ENCODE measurements around the gene TTC12. TPM values are rescaled to one million over a fixed set of nuclear protein-coding genes. Genes with fewer than 3 reads are reported as not detected.

Gene TTC12
- total RNA-seq, 1 donor from 2014 or later = 9.2 TPM

DNA sequence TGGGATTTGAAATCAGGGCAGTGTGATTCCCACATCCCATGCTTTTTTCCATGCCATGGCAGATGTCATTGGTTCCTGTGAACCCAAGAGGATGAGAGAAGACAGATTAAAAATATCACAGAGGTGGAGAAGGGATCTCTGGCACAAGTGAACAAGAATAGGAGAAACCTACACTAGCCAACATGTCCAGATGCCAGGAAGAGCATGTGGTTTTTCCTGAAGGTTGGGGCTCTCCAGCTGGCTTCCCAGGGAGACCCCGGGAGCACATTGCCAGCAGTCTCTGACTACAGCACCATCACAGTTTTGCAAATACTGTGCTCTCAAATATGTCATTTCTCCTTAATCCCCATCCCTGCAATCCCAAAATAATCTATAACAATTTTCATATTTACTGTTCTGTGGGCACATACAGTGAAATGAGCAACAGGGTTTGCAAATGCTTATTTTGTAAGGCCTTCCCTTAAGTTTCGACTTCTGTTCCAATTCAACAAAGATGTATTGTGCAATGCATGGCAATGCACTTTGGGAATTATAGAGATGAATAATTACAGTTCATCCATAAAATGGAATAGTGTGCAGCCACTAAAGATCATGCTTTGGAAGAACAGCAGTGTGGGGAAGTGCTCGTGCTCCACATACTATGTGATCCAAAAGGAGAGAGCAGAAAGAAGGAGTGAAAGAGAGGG is 78.0 kb downstream of the TTC12 start:
- Mint-ChIP-seq H3K9me3 (ENCODE audit: unreplicated experiment) (peaks cover 3% of the 10 kb centered on the region), H3K36me3 (ENCODE audit: unreplicated experiment) (no peaks in the 10 kb centered on the region), H3K27ac (ENCODE audit: unreplicated experiment) (no peak overlapping the region), H3K27me3 (ENCODE audit: unreplicated experiment) (peaks cover 7% of the 10 kb centered on the region), H3K4me1 (ENCODE audit: low read depth, unreplicated experiment) (peaks cover 5% of the 10 kb centered on the region), H3K4me3 (ENCODE audit: unreplicated experiment) (no peak overlapping the region)
- no peak for DNase-seq
- TF ChIP-seq, protein P1, sequence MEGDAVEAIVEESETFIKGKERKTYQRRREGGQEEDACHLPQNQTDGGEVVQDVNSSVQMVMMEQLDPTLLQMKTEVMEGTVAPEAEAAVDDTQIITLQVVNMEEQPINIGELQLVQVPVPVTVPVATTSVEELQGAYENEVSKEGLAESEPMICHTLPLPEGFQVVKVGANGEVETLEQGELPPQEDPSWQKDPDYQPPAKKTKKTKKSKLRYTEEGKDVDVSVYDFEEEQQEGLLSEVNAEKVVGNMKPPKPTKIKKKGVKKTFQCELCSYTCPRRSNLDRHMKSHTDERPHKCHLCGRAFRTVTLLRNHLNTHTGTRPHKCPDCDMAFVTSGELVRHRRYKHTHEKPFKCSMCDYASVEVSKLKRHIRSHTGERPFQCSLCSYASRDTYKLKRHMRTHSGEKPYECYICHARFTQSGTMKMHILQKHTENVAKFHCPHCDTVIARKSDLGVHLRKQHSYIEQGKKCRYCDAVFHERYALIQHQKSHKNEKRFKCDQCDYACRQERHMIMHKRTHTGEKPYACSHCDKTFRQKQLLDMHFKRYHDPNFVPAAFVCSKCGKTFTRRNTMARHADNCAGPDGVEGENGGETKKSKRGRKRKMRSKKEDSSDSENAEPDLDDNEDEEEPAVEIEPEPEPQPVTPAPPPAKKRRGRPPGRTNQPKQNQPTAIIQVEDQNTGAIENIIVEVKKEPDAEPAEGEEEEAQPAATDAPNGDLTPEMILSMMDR (IDR thresholded peaks at IDR 0.05; ENCODE audit: partially characterized antibody, unreplicated experiment) = no peak

DNA sequence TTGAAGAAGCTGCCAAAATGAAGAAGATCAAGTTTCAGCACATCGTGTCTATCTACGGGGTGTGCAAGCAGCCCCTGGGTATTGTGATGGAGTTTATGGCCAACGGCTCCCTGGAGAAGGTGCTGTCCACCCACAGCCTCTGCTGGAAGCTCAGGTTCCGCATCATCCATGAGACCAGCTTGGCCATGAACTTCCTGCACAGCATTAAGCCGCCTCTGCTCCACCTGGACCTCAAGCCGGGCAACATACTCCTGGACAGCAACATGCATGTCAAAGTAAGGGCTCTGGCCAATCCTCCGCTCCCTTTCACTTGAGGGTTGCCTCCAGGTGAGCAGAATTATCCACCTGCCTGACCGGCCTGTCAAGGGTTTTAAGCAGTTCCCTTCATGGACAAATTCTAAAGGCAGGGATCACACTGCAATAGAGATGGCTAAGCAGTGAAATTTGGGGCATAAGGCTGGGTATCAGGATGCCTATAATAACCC is 79.2 kb downstream of the TTC12 start:
- Mint-ChIP-seq H3K4me1 (ENCODE audit: low read depth, unreplicated experiment) (peaks cover 5% of the 10 kb centered on the region), H3K9me3 (ENCODE audit: unreplicated experiment) (peaks cover 3% of the 10 kb centered on the region), H3K27me3 (ENCODE audit: unreplicated experiment) (peaks cover 7% of the 10 kb centered on the region), H3K36me3 (ENCODE audit: unreplicated experiment) (no peaks in the 10 kb centered on the region), H3K27ac (ENCODE audit: unreplicated experiment) (no peak overlapping the region), H3K4me3 (ENCODE audit: unreplicated experiment) (no peak overlapping the region)
- TF ChIP-seq, protein P1 (IDR thresholded peaks at IDR 0.05; ENCODE audit: partially characterized antibody, unreplicated experiment) = no peak
- DNase-seq = no peak

DNA sequence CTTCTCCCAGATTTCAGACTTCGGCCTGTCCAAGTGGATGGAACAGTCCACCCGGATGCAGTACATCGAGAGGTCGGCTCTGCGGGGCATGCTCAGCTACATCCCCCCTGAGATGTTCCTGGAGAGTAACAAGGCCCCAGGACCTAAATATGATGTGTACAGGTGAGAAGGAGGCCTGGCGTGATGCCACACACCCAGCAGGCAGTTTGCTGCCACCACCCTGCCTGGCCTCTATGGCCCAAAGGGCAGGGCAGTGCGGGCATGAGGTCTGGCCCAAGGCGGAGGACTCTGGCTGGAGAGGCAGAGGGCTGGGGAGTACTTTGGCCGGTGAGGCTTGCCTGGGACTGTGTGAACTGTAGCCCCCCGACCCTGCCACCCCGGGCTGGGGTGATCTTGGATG is 80.5 kb downstream of the TTC12 start:
- peaks cover 3% of the 10 kb centered on the region for H3K9me3 Mint-ChIP-seq (ENCODE audit: unreplicated experiment)
- no peak overlapping the region for H3K4me3 Mint-ChIP-seq (ENCODE audit: unreplicated experiment)
- H3K27me3 Mint-ChIP-seq (ENCODE audit: unreplicated experiment) = peaks cover 7% of the 10 kb centered on the region
- H3K36me3 Mint-ChIP-seq (ENCODE audit: unreplicated experiment) = no peaks in the 10 kb centered on the region
- TF ChIP-seq, protein P1 (IDR thresholded peaks at IDR 0.05; ENCODE audit: partially characterized antibody, unreplicated experiment) = no peak
- no peak overlapping the region for H3K27ac Mint-ChIP-seq (ENCODE audit: unreplicated experiment)
- peaks cover 5% of the 10 kb centered on the region for H3K4me1 Mint-ChIP-seq (ENCODE audit: low read depth, unreplicated experiment)
- no peak for DNase-seq

DNA sequence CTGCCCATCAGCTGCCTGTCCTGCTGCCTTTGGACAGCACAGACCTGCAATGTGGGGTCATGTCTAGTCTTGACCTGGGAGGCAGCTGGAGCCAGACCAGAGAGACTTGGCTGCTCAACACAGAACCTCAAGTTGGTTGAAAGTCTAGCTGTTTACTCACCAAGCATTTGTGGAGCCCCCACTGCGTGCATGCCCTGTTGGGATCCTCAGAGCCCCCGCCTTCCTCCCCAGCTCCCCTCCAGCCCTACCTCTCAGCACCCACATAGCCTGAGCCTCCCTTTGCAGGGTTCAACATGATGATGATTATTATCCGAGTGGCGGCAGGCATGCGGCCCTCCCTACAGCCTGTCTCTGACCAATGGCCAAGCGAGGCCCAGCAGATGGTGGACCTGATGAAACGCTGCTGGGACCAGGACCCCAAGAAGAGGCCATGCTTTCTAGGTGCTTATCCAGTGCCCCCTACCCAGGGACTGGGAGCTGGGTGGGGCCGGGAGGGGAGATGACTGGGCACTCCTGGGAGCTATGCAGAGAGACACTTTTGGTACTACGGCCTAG is 81.5 kb downstream of the TTC12 start:
- H3K9me3 Mint-ChIP-seq (ENCODE audit: unreplicated experiment) = peaks cover 6% of the 10 kb centered on the region

More for the DNA sequence above, 81.5 kb downstream of the TTC12 start:
- Mint-ChIP-seq H3K27me3 (ENCODE audit: unreplicated experiment) (peaks cover 7% of the 10 kb centered on the region), H3K36me3 (ENCODE audit: unreplicated experiment) (no peaks in the 10 kb centered on the region), H3K4me3 (ENCODE audit: unreplicated experiment) (no peak overlapping the region), H3K27ac (ENCODE audit: unreplicated experiment) (no peak overlapping the region), H3K4me1 (ENCODE audit: low read depth, unreplicated experiment) (peaks cover 5% of the 10 kb centered on the region)
- no peak for DNase-seq
- TF ChIP-seq, protein P1 (IDR thresholded peaks at IDR 0.05; ENCODE audit: partially characterized antibody, unreplicated experiment) = no peak

Measured in glutamatergic neuron (in vitro differentiated cells).